HG02973 (cell line): Measurements from ENCODE around the gene FAM78B.

Experiments used
- ATAC-seq: cut with Tn5 transposase; IDR thresholded peaks from one replicate; pipeline ENCODE4 v1.9.1; 2021; ENCODE audit warnings: moderate library complexity; ENCODE audit not compliant: unreplicated experiment

FAM78B gene

GRCh38 chr1:166122873-166123466 is 43.8 kb downstream of the FAM78B start:
- ATAC-seq: no peak

- ATAC-seq: no peak
Observed at GRCh38 chr1:166121010-166121409, 45.8 kb downstream of the FAM78B start.

- no peak for ATAC-seq
Observed at GRCh38 chr1:166120281-166120680, 46.5 kb downstream of the FAM78B start.

- ATAC-seq: no peak
Observed at GRCh38 chr1:166119471-166119965, 47.3 kb downstream of the FAM78B start.

GRCh38 chr1:166117776-166118175 is 49.0 kb downstream of the FAM78B start:
- no peak for ATAC-seq

- ATAC-seq: no peak
Observed at GRCh38 chr1:166116026-166116425, 50.8 kb downstream of the FAM78B start.

GRCh38 chr1:166114419-166114818 is 52.4 kb downstream of the FAM78B start:
- no peak for ATAC-seq

GRCh38 chr1:166113630-166114029 is 53.2 kb downstream of the FAM78B start:
- ATAC-seq: no peak

- ATAC-seq: no peak
Observed at GRCh38 chr1:166113031-166113430, 53.8 kb downstream of the FAM78B start.

GRCh38 chr1:166112425-166112824 is 54.4 kb downstream of the FAM78B start:
- no peak for ATAC-seq

- ATAC-seq: no peak
Observed at GRCh38 chr1:166111430-166111829, 55.4 kb downstream of the FAM78B start.

- ATAC-seq: no peak
Observed at GRCh38 chr1:166090244-166090643, 76.6 kb downstream of the FAM78B start.

GRCh38 chr1:166089804-166090203 is 77.0 kb downstream of the FAM78B start:
- peak; percentile 66 for ATAC-seq

- no peak for ATAC-seq
Observed at GRCh38 chr1:166088572-166088955, 78.2 kb downstream of the FAM78B start.

- no peak for ATAC-seq
Observed at GRCh38 chr1:166087734-166088571, 78.8 kb downstream of the FAM78B start.

GRCh38 chr1:166086113-166086883 is 80.5 kb downstream of the FAM78B start:
- ATAC-seq: no peak

GRCh38 chr1:166084613-166085012 is 82.2 kb downstream of the FAM78B start:
- ATAC-seq: no peak

GRCh38 chr1:166083887-166084286 is 82.9 kb downstream of the FAM78B start:
- ATAC-seq: peak; percentile 57

- ATAC-seq: no peak
Observed at GRCh38 chr1:166082601-166083000, 84.2 kb downstream of the FAM78B start.

GRCh38 chr1:166080967-166081870 is 85.6 kb downstream of the FAM78B start:
- ATAC-seq: no peak
